Pancreas (tissue), 10 donors: Measurements from ENCODE around the gene CHRNB4. TPM values are rescaled to one million over a fixed set of nuclear protein-coding genes. Genes with fewer than 3 reads are reported as not detected.

Source experiments
- ATAC-seq, 4 donors: fragments of 200-7000 bp; cut with Tn5 transposase; one replicate each; pipeline versions ENCODE4 v1.8.0 to v1.9.1; 2020; ENCODE audit warnings: mild to moderate bottlenecking in 4 of 4, moderate library complexity in 4 of 4
- DNase-seq, 6 donors: peaks; one replicate each; pipeline ENCODE4 v3.0.0-alpha.2; 2020
- FAIRE-seq: peaks from 2 replicates; lab custom pipeline; 2012; peaks lifted over from hg19 to GRCh38; lab: Jason Lieb, UNC
- H3K27ac ChIP-seq, 4 donors: fragments of 200-600 bp; sonication (generic); 1 replicate in 3 of 4; 2 replicates in 1 of 4; pipeline versions ENCODE4 v1.5.0 to v1.8.0; 2020
- H3K27me3 ChIP-seq, 4 donors: fragments of 200-600 bp; one replicate each; pipeline ENCODE4 v1.8.0; 2021
- H3K36me3 ChIP-seq, 3 donors: fragments of 200-600 bp; sonication (generic) in 1 of 3; one replicate each; pipeline versions ENCODE4 v1.5.0 to v1.8.0; 2020 to 2021
- H3K4me1 ChIP-seq, 3 donors: fragments of 200-600 bp; one replicate each; pipeline ENCODE4 v1.8.0; 2021
- H3K4me3 ChIP-seq, 4 donors: fragments of 200-600 bp; sonication (generic) in 2 of 4; one replicate each; pipeline versions ENCODE4 v1.5.0 to v1.8.0; 2020 to 2021
- H3K9me3 ChIP-seq, 4 donors: fragments of 200-600 bp; one replicate each; pipeline ENCODE4 v1.8.0; 2021
- WGBS, 2 donors: extraction: QIAGEN DNeasy Blood & Tissue Kit; methylation state at CpG; one replicate each; pipeline ENCODE4 v1.1.7; 2013; 5-methylcytosine and 5-hydroxymethylcytosine counted together
- intact Hi-C, 3 donors: fragments of 100-400 bp; cut with DNase I; formaldehyde crosslinking; loops; one replicate each; pipeline versions ENCODE4 v1.11.1 to v1.14.2; 2022
- polyA plus RNA-seq, 2 donors: library from polyadenylated mRNA; stranded (reverse); fragments of 200-250 nt; gene quantifications; one replicate each; pipeline ENCODE4 v1.2.3, GENCODE V29; 2013
- total RNA-seq, 6 donors: library from RNA; stranded (reverse); fragmentation: NEBNext Ultra II Directional in 4 of 6; extraction: Animal tissue kit (Norgen Biotek cat#: 25700) in 4 of 6; gene quantifications; one replicate each; pipeline versions ENCODE4 v1.2.1 to v1.2.4, GENCODE V29; 2021 to 2023
- TF ChIP-seq, protein P1 (sequence below), 4 donors: fragments of 200-600 bp; sonication (generic) in 3 of 4; IDR thresholded peaks; one replicate each; pipeline versions ENCODE4 v1.5.0 to v1.8.0; 2021; ENCODE audit warnings: antibody characterized with exemption in 4 of 4
- donor health status: healthy with polysubstance abuse.
- donor health status: DM: no; HTN: no; CAD: no; lungs with moderate emphysema.
- donor health status: DM: no; HTN: no; CAD: no.
- donor health status: control.
- donor health status: control.
- donor health status: Bipolar disorder and iron deficiency.
- donor health status: DM: yes; HTN: yes; CAD: no.
- donor health status: DM: no; HTN: no; CAD: no.
- donor health status: DM: no; HTN: no; CAD: no.
- donor health status: DM: yes; HTN: yes; CAD: no.

CHRNB4 gene
- total and polyA plus RNA-seq, 8 donors, result 0.02 to 0.18 TPM; not detected in 6

- H3K4me3 ChIP-seq, result no peak overlapping the region
- TF ChIP-seq, protein P1, sequence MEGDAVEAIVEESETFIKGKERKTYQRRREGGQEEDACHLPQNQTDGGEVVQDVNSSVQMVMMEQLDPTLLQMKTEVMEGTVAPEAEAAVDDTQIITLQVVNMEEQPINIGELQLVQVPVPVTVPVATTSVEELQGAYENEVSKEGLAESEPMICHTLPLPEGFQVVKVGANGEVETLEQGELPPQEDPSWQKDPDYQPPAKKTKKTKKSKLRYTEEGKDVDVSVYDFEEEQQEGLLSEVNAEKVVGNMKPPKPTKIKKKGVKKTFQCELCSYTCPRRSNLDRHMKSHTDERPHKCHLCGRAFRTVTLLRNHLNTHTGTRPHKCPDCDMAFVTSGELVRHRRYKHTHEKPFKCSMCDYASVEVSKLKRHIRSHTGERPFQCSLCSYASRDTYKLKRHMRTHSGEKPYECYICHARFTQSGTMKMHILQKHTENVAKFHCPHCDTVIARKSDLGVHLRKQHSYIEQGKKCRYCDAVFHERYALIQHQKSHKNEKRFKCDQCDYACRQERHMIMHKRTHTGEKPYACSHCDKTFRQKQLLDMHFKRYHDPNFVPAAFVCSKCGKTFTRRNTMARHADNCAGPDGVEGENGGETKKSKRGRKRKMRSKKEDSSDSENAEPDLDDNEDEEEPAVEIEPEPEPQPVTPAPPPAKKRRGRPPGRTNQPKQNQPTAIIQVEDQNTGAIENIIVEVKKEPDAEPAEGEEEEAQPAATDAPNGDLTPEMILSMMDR (IDR thresholded peaks at IDR 0.05), result no peak
- intact Hi-C loops, result no loop called here
- FAIRE-seq (no peak), ATAC-seq (no peak), DNase-seq (no peak)
- no peaks in the 10 kb centered on the region for H3K27me3 ChIP-seq
- H3K9me3 ChIP-seq, result no peaks in the 10 kb centered on the region
- H3K36me3 ChIP-seq, result no peaks in the 10 kb centered on the region
- H3K4me1 ChIP-seq, result no peaks in the 10 kb centered on the region
- no peak overlapping the region for H3K27ac ChIP-seq
- whole genome bisulfite sequencing, 2 donors, result 82 to 87% methylated on average over 8 of the region's 8 CpGs
Measured at GRCh38 chr15:78667578-78668236, 26.7 kb upstream of the CHRNB4 start.

GRCh38 chr15:78666010-78666409 is 25.0 kb upstream of the CHRNB4 start:
- 83 to 89% methylated on average over 6 of the region's 6 CpGs for WGBS, 2 donors
- TF ChIP-seq, protein P1 (IDR thresholded peaks at IDR 0.05), result no peak
- Histone ChIP-seq H3K4me1 (no peaks in the 10 kb centered on the region), H3K27ac (no peak overlapping the region), H3K9me3 (no peaks in the 10 kb centered on the region), H3K27me3 (no peaks in the 10 kb centered on the region), H3K36me3 (no peaks in the 10 kb centered on the region), H3K4me3 (no peak overlapping the region)
- no peak for ATAC-seq
- no peak for DNase-seq
- intact Hi-C loops, result no loop called here
- no peak for FAIRE-seq

DNA sequence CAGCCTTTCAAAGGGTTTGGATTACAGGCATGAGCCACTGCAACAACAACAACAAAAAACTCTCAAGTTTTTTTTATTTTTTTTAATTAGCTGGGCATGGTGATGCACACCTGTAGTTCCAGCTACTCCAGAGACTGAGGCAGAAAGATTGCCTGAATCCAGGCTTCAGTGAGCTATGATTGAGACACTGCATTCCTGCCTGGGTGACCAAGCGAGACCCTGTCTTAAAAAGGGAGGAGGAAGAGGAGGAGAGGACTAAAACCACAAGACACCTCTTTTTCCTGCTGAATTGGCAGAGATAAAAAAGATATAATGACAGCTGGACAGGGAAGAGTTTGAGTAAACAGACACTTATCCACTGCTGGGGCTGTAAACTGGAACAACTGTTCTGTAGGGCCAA is 22.7 kb upstream of the CHRNB4 start:
- Histone ChIP-seq H3K4me1 (no peaks in the 10 kb centered on the region), H3K36me3 (no peaks in the 10 kb centered on the region), H3K9me3 (no peaks in the 10 kb centered on the region), H3K27ac (no peak overlapping the region), H3K27me3 (no peaks in the 10 kb centered on the region), H3K4me3 (no peak overlapping the region)
- TF ChIP-seq, protein P1 (IDR thresholded peaks at IDR 0.05), result no peak
- ATAC-seq, result no peak
- FAIRE-seq, result no peak
- 89 to 94% methylated on average over 1 of the region's 1 CpG for WGBS, 2 donors
- intact Hi-C loops, result no loop called here
- DNase-seq, result no peak

GRCh38 chr15:78662028-78662427 is 21.0 kb upstream of the CHRNB4 start:
- TF ChIP-seq, protein P1 (IDR thresholded peaks at IDR 0.05), result no peak
- 59 to 61% methylated on average over 5 of the region's 5 CpGs for WGBS, 2 donors
- Histone ChIP-seq H3K27ac (no peak overlapping the region), H3K36me3 (no peaks in the 10 kb centered on the region), H3K4me1 (no peaks in the 10 kb centered on the region), H3K9me3 (no peaks in the 10 kb centered on the region), H3K4me3 (no peak overlapping the region), H3K27me3 (no peaks in the 10 kb centered on the region)
- ATAC-seq (no peak), FAIRE-seq (no peak), DNase-seq (no peak)
- intact Hi-C loops, result no loop called here

DNA sequence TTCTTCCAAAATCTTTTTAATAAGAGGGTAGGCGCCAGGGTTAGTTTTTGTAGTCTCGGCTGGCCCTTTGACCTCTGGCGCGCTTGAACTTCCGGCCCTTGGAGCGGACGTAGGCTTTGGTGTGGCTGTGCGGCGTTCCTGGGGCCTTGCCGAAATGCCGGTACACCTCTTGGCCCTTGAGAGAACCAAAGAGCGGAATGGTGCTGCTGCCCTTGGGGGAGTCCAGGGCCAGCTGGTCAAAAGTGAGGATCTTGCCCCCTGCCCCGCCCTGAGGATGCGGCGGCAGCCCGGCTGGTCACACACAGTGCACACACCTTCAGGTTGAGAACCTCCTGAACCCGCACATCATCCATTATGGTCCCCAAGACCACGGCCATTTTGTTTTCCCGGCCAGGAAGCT is 20.0 kb upstream of the CHRNB4 start:
- no peak for FAIRE-seq
- ATAC-seq, result no peak
- Histone ChIP-seq H3K36me3 (no peaks in the 10 kb centered on the region), H3K27me3 (no peaks in the 10 kb centered on the region), H3K4me3 (no peak overlapping the region), H3K4me1 (no peaks in the 10 kb centered on the region), H3K27ac (no peak overlapping the region), H3K9me3 (no peaks in the 10 kb centered on the region)
- TF ChIP-seq, protein P1 (IDR thresholded peaks at IDR 0.05), result no peak
- 88 to 95% methylated on average over 19 of the region's 19 CpGs for WGBS, 2 donors
- DNase-seq, result no peak
- intact Hi-C loops, result no loop called here
